ENCODE results near the gene CYP27C1. TPM values are rescaled to one million over a fixed set of nuclear protein-coding genes. Genes with fewer than 3 reads are reported as not detected.

CYP27C1 gene
- total RNA-seq, 4 donors from 2014 or later = 0.38 to 0.98 (median 0.51) TPM; not detected in 1

DNA sequence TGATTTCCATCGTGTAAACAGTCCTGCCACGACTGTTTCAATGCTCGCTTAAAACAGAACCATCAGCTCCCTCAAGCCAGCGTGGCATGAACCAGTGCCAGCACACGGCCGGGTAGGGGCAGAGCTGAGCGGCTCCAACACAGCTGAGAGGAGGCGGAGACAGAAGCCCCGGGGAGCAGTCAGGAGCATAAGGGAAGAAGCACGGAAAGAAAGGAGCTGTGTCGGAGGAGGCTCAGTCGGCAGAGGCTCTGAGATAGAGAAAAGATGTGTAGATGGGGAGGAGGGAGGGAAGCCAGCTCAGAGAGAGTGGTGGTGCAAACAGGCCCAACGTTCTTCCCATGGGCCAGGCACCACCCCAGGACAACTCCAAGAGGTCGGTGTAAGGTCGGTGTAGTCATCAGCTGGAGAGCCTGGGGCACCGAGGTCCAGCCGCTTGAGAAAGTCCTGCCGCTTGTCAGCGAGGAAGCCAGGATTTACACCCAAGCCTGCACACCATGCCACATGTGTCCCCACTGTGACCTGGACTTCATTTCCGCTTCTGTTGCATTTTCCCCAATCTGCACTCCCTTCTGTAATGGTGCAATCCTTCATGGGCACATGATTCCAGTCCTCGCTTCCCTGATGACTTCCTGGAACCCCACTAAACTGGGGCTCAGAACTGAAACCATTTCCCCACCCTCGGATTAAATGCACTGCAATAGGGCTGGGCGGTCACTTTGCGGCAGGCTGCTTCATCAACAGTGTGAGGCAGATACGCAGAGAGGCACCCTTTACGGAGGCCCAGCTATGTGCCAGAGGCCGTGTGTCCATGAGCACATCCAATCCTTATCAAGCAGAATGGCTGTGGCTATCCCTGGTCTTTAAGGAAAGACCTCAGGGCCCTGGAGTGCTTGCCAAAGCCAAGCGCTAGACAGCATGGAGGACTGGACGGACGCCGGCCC, 43.5 kb downstream of the CYP27C1 start:
- TF ChIP-seq, protein P1, sequence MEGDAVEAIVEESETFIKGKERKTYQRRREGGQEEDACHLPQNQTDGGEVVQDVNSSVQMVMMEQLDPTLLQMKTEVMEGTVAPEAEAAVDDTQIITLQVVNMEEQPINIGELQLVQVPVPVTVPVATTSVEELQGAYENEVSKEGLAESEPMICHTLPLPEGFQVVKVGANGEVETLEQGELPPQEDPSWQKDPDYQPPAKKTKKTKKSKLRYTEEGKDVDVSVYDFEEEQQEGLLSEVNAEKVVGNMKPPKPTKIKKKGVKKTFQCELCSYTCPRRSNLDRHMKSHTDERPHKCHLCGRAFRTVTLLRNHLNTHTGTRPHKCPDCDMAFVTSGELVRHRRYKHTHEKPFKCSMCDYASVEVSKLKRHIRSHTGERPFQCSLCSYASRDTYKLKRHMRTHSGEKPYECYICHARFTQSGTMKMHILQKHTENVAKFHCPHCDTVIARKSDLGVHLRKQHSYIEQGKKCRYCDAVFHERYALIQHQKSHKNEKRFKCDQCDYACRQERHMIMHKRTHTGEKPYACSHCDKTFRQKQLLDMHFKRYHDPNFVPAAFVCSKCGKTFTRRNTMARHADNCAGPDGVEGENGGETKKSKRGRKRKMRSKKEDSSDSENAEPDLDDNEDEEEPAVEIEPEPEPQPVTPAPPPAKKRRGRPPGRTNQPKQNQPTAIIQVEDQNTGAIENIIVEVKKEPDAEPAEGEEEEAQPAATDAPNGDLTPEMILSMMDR (IDR thresholded peaks at IDR 0.05; ENCODE audit: low read depth) = no peak

DNA sequence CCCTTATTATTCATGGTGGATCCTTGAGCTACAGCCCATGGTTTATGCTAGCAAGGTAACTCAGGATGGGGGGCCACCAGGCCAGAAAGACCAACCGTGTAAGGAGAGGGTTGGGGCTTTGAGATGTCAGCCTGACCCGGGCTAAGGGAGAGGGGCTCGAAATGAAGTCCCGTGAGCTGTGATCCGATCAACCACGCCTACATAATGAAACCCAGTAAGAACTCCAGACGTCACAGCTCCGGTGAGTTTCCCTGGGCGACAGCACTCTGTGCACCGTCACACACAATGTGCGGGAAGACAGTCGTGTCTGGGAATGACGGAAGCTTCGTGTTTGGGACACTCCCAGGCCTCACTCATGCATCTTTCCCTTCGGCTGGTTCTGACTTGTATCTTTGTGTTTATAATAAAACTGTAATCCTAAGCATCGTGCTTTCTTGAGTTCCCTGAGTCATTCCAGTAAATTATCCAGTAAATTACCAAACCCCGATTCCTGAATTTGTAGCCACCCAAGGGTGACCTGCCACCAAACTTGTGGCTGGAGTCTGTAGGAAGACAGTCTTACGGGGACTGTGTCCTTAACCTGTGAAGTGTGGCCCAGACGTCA, 44.2 kb downstream of the CYP27C1 start:
- TF ChIP-seq, protein P1 (IDR thresholded peaks at IDR 0.05; ENCODE audit: low read depth) = no peak

DNA sequence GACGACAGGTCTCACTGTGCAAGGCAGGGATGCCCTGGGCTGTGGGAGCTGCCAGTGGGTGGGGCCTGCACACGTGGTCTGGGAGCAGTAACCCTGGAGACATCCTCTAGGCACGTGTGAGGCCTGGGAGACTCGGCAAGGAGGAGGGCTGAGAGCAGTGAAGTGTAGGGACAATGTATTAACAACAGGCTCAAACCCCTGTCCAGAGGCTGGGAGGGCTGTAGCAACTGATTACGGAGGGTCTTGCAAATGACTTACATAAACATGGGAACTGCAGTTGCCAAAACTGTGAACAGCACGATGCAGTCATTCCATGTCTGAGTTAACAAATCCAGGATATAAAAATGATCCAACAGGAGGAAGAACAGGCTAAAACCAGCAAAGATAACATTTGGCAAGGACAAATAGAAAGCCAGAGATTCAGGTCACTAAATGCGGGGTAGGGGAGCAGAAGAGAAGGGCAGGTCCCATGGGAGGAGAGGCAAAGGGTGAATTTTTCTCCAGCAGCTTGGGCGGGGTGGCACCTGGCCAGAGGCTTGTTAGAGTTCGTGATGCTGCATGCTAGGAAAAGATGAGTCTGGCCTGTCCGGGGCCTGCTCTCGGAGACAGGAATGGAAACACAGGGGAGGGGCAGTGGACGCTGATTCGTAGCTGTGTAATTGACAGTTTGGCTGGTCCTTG, 44.9 kb downstream of the CYP27C1 start:
- TF ChIP-seq, protein P1 (IDR thresholded peaks at IDR 0.05; ENCODE audit: low read depth) = no peak

DNA sequence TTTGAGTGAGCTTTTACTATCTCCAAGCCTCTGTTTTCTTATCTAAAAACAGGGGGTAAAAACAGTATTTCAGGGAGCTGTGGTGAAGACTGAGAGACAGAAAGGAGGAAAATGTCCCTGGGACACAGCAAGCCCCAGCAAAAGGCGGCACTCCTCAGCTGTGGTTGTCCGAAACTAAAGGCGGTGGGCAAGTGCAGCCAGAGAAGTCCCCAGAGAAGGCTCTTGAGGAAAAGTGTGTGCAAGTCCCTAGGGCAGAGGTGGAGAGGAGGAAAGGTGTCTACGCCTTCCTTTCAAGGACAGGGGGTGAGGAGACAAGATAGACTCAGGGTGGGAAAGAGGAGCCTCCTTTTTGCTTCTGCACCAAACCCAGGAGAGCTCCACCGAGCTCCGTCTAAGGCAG, 45.5 kb downstream of the CYP27C1 start:
- TF ChIP-seq, protein P1 (IDR thresholded peaks at IDR 0.05; ENCODE audit: low read depth) = no peak

DNA sequence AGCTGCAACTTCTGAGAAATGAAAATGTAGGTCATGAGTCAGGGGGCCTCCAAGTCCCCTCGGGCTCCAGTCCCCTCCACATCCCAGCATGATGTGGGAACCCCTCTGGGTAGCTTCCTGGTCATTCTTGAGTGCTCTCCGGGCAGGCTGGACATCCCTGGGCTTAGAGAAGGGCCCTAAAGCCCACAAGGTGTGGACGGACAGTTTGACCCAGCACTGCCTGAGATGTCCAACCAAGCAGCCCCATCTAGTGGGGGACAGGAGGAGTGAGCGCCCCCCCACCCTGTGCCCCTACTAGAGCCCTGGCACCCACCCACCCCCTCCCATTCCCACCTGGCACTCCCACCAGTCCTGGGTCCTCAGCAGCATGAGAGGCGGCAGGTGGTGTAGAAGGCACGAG, 46.0 kb downstream of the CYP27C1 start:
- TF ChIP-seq, protein P1 (IDR thresholded peaks at IDR 0.05; ENCODE audit: low read depth) = no peak

DNA sequence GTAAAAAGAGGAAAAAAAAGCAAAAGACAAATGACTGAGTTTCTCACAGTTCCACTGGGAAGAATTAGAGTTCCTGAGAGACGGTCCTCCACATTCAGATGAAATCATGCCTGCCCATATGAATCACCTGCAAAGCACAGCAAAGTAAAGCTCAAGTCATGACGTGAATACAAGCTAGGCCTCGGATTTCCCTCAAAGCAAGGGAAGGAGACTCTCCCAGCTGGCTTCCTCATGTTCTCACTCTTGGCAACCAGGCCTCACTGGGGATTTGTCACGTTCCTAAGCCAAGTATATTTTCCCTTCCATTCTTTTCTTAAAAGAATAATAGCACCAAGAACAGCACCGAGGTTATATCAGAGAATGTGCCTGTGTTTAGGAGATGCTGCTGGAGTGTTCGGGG, 47.0 kb downstream of the CYP27C1 start:
- TF ChIP-seq, protein P1 (IDR thresholded peaks at IDR 0.05; ENCODE audit: low read depth) = no peak

DNA sequence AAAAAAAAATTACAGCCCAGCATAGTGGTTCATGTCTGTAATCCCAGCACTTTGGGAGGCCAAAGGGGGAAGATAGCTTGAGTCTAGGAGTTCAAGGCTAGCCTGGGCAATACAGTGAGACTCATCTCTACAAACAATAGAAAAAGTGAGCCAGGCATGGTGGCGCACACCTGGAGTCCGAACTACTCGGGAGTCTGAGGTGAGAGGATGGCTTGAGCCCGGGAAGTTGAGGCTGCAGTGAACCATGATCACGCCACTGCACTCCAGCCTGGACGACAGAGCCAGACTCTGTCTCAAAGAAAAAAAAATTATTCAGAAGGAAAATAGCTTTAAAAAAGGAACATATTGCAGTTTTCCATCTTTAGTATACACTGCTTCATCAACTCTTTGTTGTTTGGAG, 47.8 kb downstream of the CYP27C1 start:
- TF ChIP-seq, protein P1 (IDR thresholded peaks at IDR 0.05; ENCODE audit: low read depth) = no peak
